ENCODE data around the gene MYOZ1.

GRCh38 chr10:73593812-73594211 is 47.5 kb downstream of the MYOZ1 start:
- TF ChIP-seq CTCF (IDR thresholded peaks at IDR 0.05; ENCODE audit: low read depth, low read length) = no peak
- no peak for TF ChIP-seq EZH2phosphoT487 (IDR thresholded peaks at IDR 0.05; ENCODE audit: low read depth)
